Mesenteric fat pad (tissue), 1 donor: Measurements from ENCODE around the gene DPH5. TPM values are rescaled to one million over a fixed set of nuclear protein-coding genes. Genes with fewer than 3 reads are reported as not detected.
A peak's percentile ranks its signal among the peaks of the same experiment; 100 is the strongest.
"Not testable (repeated sequence)": the region's sequence is repeated elsewhere in the genome, so short reads cannot be mapped to it uniquely, and the experiment has no call there.

Experiments
- DNase-seq: peaks from one replicate; pipeline ENCODE4 v3.0.0-alpha.2; 2020; ENCODE audit warnings: low spot score
- total RNA-seq: library from RNA; stranded (reverse); fragmentation: NEBNext Ultra II Directional; extraction: Animal tissue kit (Norgen Biotek cat#: 25700); gene quantifications from one replicate; pipeline ENCODE4 v1.2.1, GENCODE V29; 2021
- donor health status: DM: yes; HTN: yes; CAD: no.

DPH5 gene
- total RNA-seq, 1 donor from 2014 or later: 13.1 TPM

DNA sequence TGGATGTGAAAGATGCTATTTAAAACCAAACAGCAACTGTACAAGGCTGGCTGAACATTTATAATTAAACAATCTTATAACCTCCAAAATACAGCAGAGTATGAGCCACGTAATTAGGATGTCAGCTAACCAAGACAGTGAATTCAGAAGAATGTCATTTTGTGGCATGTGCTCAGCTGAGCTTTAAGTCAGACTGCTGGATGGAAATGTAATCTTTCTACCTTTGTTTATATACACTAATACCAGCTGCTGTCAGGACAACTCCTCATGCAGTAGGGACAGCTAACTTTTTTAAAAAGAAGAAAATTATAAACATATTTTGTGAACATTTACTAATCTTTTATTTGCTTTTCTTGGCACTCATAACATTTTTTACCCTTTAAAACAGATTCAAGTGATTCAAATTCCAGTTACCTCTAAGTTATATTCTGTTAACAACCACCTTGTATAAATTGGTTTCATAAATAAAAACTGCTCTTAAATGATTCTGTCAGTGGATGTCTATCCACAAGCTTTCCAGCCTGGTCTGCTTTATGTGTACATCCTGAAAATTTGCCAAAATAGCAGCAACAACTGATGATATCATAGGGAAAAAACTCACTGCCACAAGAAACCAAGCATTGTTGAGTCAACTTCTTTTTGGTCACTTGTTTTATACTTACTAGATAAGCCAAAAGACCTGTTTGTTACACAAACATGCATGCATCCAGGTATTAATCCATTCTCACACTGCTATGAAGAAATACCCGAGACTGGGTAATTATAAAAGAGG is 36.1 kb downstream of the DPH5 start:
- DNase-seq: no peak

DNA sequence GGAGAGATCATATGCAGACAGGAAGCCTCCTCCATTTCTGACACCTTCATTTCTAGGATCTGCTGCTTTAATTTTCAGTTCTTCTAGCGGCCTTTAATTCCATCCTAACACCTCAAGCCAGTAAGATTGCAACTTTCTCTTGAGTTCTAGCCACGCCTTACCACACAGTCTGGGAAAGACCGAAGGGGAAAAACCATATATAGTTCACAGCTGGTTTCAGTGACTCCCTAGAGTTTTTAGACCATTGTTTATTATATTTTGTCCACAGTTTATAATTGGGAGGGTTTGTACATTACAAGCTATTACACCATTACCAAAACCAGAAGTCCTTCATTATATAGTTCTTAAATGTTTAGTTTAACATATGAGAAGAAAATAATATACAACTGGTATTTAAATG is 37.5 kb downstream of the DPH5 start:
- DNase-seq: no peak

DNA sequence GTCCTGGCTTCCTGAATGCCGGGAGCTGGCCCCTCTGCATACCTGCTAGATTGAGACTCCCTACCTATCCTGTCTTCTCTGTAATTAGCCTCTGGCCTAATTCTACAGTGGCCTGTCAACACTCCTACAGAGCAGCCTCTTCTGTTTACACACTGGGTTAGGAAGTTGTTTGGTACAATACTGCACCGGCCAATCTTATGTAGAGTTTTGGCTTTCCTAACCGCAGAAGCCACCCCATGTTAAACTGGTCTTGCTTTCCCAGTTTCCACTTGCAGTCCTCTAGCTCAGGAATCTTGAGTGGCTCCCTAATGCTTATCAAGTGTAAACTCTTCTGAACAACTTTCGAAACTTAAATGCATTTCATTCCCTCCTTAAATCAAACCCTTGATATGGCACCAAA is 42.8 kb downstream of the DPH5 start:
- DNase-seq: no peak

DNA sequence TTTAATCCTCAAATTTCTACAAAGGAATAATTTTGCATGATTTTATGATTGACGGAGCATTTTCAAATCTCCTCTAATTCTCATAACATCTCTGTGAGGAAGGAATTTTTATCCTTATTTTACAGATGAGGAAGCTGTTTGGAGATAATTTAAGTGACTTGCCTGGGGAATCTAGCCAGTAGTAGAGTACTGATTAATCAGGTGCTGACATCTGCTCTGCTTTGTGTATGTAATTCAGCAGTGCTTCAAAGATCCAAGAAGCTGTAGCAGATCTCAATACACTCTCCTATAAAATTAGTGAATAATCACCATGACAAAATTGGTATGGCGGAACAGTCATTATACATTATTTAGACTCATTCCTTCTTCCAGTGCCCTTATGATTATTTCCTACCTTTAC is 46.0 kb downstream of the DPH5 start:
- DNase-seq: no peak

DNA sequence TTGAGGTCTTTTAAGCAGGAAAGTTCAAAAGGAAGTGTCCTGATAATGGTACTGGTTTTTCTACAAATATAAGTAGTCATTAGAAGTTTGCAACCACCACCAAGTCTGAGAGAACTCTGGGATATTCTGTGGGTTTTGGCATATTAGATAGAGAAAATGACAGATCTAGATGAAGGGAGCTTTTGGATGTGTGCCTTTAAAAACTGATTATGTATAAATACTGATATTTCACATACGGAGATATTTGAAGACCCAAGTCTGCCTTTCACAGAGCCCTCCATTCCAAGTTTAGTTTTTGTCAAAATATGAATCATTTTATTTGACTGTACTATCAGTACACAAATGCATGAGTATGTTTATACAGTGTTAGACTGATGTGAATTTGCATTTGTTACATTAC is 48.6 kb downstream of the DPH5 start:
- DNase-seq: no peak

DNA sequence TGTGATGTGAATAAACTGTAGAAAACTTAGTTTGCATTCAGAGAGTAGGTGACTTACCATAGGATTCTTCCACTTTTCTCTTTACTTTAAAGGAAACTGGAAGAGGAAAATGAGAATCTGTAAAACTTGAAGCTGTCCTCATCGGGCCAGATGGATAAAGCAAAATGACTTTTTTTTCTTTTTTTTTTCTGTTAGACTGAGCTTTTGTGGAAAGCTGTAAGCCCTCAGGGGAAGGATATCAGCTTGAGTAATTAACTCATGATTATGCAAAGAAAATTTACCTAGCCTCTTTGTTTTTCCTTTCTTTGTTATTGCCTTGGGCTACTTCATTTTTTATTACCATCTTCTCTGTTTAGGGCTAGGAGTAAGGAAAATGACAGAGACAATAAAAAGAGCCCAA is 53.4 kb downstream of the DPH5 start:
- no peak for DNase-seq

DNA sequence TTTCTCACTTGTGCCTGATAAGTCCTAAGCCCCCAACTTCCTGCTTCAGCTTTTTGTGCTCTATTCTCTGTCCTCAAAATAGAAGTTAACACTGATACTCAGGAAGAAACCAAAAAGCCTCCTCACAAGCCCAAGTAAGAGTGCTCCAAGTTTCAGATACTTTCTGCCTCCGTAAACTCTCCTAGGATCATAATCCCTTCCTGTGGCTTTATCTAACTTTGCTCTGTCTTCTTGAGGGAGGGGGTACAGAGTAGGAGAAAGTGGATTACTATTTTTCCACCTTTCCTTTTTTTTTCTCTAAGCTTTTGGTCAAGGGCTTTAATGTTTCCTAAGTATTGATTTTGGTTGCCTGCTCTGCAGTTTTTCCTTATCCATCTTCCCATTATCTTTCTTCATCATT is 54.6 kb downstream of the DPH5 start:
- no peak for DNase-seq

DNA sequence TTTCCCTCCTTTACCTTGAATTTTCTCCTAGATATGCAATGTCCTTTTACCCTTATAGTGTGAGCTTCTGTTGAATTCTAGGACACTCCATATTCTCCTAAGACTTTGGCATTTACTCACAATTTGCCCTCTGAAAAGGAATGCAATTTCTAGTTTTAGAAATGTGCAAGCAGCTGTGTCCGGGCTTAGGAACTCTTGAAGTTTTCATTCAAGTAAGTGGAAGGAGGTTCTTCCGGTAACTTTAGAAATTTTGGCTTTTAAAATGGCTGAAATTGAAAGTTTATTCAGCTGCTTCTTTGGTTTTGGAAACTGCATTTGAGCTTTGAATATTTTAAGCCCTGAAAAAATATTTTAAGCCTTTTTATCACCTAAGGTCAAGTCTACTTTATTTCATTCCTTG is 56.3 kb downstream of the DPH5 start:
- DNase-seq: no peak

DNA sequence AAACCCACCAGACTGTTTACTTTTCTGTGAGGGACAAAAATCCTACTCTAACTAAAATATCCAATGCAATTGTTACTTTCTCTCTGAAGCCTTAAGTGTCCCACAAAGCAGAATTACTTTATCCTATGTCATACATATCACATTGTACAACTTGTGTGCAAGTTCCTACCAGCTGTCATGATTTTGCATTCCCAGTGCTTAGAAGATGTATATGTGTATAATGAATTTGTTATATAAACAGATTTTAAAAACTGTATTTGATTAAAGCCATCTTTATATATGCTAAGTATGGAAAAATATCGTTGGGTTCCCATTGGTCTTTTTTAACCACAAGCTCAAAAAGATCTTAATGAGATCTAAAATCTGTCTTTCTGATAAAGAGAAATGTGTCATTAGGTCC is 57.0 kb downstream of the DPH5 start:
- DNase-seq: no peak

DNA sequence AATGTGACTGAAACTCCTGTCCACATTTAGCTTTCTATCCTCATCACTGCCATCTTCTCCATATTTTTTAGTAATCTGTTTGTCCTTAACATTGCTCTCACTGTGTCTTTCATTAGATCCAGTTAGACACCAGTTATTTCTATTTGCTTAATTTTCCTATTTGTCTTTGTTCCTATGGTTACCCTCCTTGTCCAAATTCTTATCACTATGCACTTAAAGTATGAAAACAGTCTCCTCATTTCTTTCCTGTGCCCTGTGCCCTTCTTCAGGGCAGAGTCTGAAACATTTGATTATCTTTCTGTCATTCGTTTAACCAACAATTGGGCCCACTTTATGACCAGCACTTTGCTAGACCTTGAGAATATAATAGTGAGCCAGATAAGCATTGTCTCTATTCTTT is 65.5 kb downstream of the DPH5 start:
- no peak for DNase-seq

DNA sequence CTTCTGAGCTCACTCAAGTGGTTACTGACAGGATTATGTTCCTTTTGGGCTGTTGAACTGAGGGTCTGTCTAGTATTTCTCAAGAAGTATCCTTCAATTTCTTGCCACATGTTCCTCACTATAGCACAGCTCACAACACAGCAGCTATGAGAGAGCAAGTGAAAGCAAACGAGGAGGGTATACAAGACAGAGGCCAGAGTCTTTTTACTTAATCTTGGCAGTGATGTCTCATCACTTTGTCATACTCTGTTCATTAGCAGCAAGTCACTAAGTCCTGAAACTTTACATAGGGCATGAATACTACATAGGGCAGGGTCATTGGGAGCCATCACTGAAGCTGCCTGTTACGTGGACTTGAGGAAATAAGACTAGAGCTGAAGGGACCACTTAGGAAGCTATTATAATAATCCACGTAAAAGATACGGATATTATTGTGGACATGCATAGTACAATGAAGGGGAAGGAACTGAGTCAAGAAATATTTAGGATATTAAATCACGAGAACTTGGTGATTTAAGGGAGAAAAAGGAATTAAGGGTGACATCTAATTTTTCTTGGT is 66.0 kb downstream of the DPH5 start:
- DNase-seq: no peak

DNA sequence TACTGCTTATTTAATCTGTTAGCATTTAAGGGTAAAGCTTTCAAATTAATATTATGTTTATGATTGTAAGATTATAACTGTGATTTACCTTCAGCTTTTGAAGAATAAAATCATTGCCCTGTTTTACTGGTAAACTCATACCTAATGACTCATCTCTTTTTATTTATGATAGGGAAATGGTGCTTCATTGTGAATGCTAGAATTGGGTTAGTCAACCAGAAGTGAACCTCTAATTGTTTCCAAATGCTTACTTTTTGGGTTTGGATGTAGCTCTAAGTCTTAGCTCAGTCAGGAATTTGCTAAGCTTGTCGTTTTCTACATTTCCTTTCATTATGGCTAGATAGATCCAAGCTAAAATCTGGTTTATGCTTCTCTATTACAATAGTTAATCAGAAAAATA is 70.3 kb downstream of the DPH5 start:
- DNase-seq: no peak

DNA sequence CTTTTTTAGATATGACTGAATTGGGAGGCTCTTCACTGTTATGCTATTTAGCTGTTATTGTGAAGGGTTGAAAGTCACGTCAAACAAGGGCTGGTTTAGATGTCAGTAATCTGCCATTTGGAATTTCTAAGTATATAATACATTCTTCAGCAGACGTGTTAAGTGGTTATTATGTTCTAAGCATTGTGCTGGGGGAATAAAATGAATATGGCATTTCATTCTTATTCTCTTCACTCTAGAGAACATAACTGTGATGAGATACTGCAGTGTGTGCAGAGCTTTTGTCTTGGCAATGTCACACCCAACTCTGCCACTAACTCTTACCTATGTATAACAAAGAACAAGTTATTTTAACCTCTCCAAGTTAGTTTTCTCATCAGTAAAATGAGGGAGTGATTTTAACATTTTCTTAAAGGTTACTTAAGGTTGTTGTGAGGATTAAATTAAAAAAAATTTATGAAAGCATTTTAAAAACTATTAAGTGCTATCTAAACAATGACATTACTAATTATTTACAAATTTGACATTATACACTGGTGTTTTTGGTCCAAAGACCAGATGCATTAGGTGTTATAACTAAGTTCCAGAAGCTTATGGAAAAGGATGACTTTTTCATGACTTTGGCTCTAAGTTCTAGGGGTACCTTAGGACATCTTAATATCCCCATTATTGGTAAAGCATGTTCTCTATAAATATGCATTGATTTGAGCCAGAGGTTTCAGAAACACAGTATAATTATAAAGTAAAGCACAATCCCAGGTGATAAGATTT is 71.4 kb downstream of the DPH5 start:
- DNase-seq: no peak

DNA sequence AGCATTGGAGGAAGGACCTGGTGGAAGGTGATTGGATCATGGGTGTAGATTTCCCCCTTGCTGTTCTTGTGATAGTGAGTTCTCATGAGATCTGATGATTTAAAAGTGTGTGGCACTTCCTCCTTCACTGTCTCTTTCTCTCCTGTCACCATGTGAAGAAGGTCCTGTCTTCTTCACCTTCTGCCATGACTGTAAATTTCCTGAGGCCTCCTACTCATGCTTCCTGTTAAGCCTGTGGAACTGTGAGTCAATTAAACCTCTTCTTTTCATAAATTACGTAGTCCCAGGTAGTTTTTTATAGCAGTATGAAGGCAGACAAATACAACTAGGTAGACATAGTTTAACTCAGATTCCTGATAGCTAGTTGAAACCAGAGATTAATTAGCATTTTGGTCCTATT is 72.6 kb downstream of the DPH5 start:
- DNase-seq: not testable (repeated sequence)

DNA sequence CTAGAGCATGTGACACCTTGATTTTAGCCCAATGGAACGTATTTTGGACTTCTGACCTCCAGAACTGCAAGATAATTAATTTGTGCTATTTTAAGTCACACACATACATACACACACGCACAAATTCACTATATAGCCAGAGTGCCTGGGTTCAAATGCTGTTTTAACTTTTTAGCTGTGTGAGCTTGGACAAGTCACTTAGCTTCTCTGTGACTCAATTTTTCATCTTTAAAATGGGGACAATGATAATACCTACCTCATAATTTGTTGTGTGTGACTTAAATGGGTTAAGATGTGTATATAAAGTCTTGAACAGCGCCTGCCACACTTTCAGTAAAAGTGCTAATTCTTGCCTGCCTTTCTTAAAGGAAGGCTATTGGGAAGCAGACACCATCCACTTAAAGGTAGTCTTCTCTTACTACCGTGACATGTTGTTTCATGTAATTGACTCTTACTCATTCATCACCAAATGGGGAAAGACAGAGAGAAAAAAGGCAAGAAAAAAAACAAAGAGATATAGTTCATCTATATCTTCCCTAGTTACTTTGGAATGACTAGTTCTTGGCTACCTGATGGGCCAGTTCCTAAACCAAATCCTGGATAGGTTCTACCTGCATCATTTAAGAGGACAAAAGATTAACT is 73.4 kb downstream of the DPH5 start:
- DNase-seq: no peak

DNA sequence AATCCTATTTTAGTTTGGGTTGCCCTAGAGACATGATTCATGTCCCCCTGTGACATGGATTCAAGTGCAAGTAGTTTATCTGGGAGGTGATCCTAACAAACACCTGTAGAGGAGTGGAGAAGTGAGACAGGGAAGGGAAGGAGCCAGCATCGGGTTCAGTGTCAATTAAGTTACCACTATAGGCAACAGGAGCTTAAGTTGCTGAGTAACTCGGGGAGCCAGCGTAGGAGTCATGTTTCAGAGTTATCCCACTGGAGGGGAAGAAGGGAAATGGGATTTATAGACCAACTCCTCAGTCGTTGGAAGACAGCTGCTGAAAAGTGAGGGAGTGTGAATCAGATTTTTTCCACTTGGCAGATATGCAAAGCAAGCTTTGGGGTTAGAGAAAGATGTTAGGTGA is 74.8 kb downstream of the DPH5 start:
- DNase-seq: no peak

DNA sequence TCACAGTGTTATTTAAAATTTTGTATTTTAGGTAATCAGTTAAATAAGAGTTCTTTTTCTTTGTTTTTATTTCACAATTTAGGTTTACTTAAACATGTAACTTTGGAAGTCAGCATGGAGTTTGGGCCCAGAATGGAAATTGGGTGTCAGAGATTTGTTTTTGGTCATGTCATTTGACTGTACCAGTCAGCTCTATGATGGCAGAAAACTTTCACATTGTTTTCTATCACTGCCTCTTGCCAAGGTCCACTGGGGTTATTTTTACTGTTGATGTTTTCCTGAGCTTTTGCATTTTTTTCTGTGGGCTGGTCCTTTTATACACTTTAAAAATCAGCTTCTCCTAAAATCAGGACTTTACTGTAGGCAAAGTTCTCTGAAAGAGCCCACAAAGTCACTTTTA is 75.2 kb downstream of the DPH5 start:
- no peak for DNase-seq

DNA sequence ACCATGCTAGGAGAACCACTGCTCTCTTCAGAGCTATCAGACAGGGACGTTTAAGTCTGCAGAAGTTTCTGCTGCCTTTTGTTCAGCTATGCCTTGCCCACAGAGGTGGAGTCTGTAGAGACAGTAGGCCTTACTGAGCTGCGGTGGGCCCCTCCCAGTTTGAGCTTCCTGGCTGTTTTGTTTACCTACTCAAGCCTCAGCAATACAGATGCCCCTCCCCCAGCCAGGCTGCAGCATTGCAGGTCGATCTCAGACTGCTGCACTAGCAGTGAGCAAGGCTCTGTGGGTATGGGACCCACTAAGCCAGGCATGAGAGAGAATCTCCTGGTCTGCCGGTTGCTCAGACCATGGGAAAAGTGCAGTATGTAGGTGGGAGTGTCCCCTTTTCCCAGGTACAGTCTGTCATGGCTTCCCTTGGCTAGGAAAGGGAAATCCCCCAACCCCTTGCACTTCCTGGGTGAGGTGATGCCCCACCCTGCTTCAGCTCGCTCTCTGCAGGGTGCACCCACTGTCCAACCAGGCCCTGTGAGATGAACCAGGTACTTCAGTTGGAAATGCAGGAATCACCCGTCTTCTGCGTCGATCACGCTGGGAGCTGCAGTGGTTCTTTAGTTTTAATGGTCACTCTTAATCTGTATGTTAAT is 75.9 kb downstream of the DPH5 start:
- peak; percentile 62 for DNase-seq

DNA sequence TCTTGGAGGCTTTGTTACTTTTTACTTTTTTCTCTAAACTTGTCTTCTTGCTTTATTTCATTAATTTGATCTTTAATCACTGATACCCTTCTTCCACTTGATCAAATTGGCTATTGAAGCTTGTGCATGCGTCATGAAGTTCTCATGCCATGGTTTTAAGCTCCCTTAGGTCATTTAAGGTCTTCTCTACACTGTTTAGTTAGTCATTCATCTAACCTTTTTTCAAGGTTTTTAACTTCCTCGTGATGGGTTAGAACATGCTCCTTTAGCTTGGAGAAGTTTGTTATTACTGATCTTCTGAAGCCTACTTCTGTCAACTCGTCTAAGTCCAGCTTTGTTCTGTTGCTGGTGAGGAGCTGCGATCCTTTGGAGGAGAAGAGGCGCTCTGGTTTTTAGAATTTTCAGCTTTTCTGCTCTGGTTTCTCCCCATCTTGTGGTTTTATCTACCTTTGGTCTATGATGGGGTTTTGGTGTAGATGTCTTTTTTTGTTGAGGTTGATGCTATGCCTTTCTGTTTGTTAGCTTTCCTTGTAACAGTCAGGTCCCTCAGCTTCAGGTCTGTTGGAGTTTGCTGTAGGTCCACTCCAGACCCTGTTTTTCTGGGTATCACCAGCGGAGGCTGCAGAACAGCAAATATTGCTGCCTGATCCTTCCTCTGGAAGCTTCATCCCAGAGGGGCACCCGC is 76.7 kb downstream of the DPH5 start:
- DNase-seq: not testable (repeated sequence)

DNA sequence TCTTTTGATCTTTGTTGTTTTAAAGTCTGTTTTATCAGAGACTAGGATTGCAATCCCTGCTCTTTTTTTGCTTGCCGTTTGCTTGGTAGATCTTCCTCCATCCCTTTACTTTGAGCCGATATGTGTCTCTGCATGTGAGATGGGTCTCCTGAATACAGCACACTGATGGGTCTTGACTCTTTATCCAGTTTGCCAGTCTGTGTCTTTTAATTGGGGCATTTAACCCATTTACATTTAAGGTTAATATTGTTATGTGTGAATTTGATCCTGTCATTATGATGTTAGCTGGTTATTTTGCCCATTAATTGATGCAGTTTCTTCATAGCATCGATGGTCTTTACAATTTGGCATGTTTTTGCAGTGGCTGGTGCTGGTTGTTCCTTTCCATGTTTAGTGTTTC is 77.8 kb downstream of the DPH5 start:
- not testable (repeated sequence) for DNase-seq

DNA sequence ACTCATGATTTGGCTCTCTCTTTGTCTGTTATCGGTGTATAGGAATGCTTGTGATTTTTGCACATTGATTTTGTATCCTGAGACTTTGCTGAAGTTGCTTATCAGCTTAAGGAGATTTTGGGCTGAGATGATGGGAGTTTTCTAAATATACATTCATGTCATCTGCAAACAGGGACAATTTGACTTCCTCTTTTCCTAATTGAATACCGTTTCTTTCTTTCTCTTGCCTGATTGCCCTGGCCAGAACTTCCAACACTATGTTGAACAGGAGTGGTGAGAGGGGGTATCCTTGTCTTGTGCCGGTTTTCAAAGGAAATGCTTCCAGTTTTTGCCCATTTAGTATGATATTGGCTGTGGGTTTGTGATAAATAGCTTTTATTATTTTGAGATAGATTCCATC is 79.5 kb downstream of the DPH5 start:
- not testable (repeated sequence) for DNase-seq
